Astrocyte (in vitro differentiated cells and primary cell): ENCODE measurements around the gene MED12L. TPM values are rescaled to one million over a fixed set of nuclear protein-coding genes. Genes with fewer than 3 reads are reported as not detected.

Source experiments
- DNase-seq: peaks from one replicate; pipeline ENCODE4 v3.0.0-alpha.2; 2010; ENCODE audit warnings: low read depth
- FAIRE-seq: peaks from 2 replicates; lab custom pipeline; 2011; peaks lifted over from hg19 to GRCh38; lab: Jason Lieb, UNC
- H2AFZ ChIP-seq: 2 replicates; pipeline ENCODE4 v1.6.0; 2012; ENCODE audit warnings: low read depth, low read length, inconsistent platforms
- H3K27ac ChIP-seq: 2 replicates; pipeline ENCODE4 v1.5.1; 2011; ENCODE audit warnings: low read depth, low read length, inconsistent platforms
- H3K27me3 ChIP-seq: 2 replicates; pipeline ENCODE4 v1.6.0; 2011; ENCODE audit warnings: low read length, inconsistent platforms; ENCODE audit not compliant: insufficient read depth
- H3K36me3 ChIP-seq: 2 replicates; pipeline ENCODE4 v1.5.1; 2011; ENCODE audit warnings: low read length, inconsistent platforms; ENCODE audit not compliant: insufficient read depth
- H3K4me1 ChIP-seq: 2 replicates; pipeline ENCODE4 v1.5.1; 2011; ENCODE audit warnings: low read length, inconsistent platforms; ENCODE audit not compliant: insufficient read depth
- H3K4me2 ChIP-seq: 2 replicates; pipeline ENCODE4 v1.6.0; 2012; ENCODE audit warnings: low read length, inconsistent platforms
- H3K4me3 ChIP-seq: 2 replicates; pipeline ENCODE4 v1.5.1; 2011; ENCODE audit warnings: low read depth, mild to moderate bottlenecking, low read length, inconsistent platforms; ENCODE audit not compliant: insufficient read depth
- H3K79me2 ChIP-seq: 2 replicates; pipeline ENCODE4 v1.6.0; 2012; ENCODE audit warnings: mild to moderate bottlenecking, low read length, inconsistent platforms; ENCODE audit not compliant: insufficient read depth
- H3K9ac ChIP-seq: 2 replicates; pipeline ENCODE4 v1.6.0; 2012; ENCODE audit warnings: mild to moderate bottlenecking, low read length, inconsistent platforms
- H3K9me3 ChIP-seq: 2 replicates; pipeline ENCODE4 v1.5.1; 2012; ENCODE audit warnings: low read depth, mild to moderate bottlenecking, low read length, inconsistent platforms; ENCODE audit not compliant: insufficient read depth
- H4K20me1 ChIP-seq: 2 replicates; pipeline ENCODE4 v1.6.0; 2012; ENCODE audit warnings: low read length, inconsistent platforms; ENCODE audit not compliant: insufficient read depth
- H3K27ac Mint-ChIP-seq: one replicate; pipeline ENCODE4 v1.8.0; 2021; ENCODE audit warnings: mild to moderate bottlenecking, mixed read lengths; ENCODE audit not compliant: unreplicated experiment
- H3K27me3 Mint-ChIP-seq: one replicate; pipeline ENCODE4 v1.8.0; 2021; ENCODE audit warnings: low read depth, mixed read lengths; ENCODE audit not compliant: unreplicated experiment
- H3K36me3 Mint-ChIP-seq: one replicate; pipeline ENCODE4 v1.8.0; 2021; ENCODE audit warnings: low read depth, mixed read lengths; ENCODE audit not compliant: unreplicated experiment
- H3K4me1 Mint-ChIP-seq: one replicate; pipeline ENCODE4 v1.8.0; 2021; ENCODE audit warnings: low read depth, mixed read lengths; ENCODE audit not compliant: unreplicated experiment
- H3K4me3 Mint-ChIP-seq: one replicate; pipeline ENCODE4 v1.8.0; 2021; ENCODE audit warnings: mild to moderate bottlenecking, moderate library complexity, mixed read lengths; ENCODE audit not compliant: unreplicated experiment
- H3K9me3 Mint-ChIP-seq: one replicate; pipeline ENCODE4 v1.8.0; 2021; ENCODE audit warnings: mild to moderate bottlenecking, mixed read lengths; ENCODE audit not compliant: unreplicated experiment
- EZH2 ChIP-seq: IDR thresholded peaks from 2 replicates; pipeline ENCODE4 v1.6.1; 2012; ENCODE audit warnings: mild to moderate bottlenecking, low read length, inconsistent platforms; ENCODE audit not compliant: insufficient read depth
- total RNA-seq: library from RNA; stranded (reverse); gene quantifications from 2 replicates; pipeline ENCODE4 v1.2.1, GENCODE V29; 2021
- TF ChIP-seq, protein P1 (sequence below): IDR thresholded peaks from 2 replicates; pipeline ENCODE4 v1.5.1; 2011; ENCODE audit warnings: low read depth, mild to moderate bottlenecking, inconsistent platforms, low read length, moderate library complexity; ENCODE audit not compliant: insufficient read depth

MED12L gene
- total RNA-seq, 1 donor from 2014 or later, result 8.2 TPM

DNA sequence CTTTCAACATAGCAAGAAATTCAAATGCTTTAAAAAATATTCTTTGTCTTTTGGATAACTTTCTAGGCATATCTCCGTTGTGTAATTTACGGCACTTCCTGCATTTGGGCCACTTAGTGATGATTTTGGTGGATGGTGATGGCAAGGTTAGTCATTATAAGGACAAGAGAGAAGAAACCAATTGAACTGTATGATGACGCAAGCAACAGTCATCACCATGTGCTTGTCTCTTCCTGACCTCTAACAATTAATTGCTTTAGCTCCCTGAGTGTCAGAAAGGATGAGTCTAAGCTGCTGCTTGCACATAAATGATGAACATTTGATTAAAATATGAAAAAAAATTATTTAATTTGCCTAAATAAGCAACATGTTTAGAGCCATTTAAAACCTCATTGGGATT is 310.3 kb downstream of the MED12L start:
- no peak overlapping the region for H3K27ac ChIP-seq
- TF ChIP-seq, protein P1, sequence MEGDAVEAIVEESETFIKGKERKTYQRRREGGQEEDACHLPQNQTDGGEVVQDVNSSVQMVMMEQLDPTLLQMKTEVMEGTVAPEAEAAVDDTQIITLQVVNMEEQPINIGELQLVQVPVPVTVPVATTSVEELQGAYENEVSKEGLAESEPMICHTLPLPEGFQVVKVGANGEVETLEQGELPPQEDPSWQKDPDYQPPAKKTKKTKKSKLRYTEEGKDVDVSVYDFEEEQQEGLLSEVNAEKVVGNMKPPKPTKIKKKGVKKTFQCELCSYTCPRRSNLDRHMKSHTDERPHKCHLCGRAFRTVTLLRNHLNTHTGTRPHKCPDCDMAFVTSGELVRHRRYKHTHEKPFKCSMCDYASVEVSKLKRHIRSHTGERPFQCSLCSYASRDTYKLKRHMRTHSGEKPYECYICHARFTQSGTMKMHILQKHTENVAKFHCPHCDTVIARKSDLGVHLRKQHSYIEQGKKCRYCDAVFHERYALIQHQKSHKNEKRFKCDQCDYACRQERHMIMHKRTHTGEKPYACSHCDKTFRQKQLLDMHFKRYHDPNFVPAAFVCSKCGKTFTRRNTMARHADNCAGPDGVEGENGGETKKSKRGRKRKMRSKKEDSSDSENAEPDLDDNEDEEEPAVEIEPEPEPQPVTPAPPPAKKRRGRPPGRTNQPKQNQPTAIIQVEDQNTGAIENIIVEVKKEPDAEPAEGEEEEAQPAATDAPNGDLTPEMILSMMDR, result no peak
- DNase-seq (peak; percentile 67), FAIRE-seq (no peak)
- H3K27me3 ChIP-seq, result no peaks in the 10 kb centered on the region
- H3K36me3 Mint-ChIP-seq, result peaks cover 3% of the 10 kb centered on the region
- H3K4me3 ChIP-seq, result no peak overlapping the region
- no peaks in the 10 kb centered on the region for H4K20me1 ChIP-seq
- no peaks in the 10 kb centered on the region for H3K79me2 ChIP-seq
- H3K27me3 Mint-ChIP-seq, result no peaks in the 10 kb centered on the region
- H3K4me1 Mint-ChIP-seq, result peaks cover 14% of the 10 kb centered on the region
- H3K4me2 ChIP-seq, result no peak overlapping the region
- H3K9ac ChIP-seq, result no peak overlapping the region
- H3K4me1 ChIP-seq, result no peaks in the 10 kb centered on the region
- H3K27ac Mint-ChIP-seq, result no peak overlapping the region
- H3K9me3 ChIP-seq, result no peaks in the 10 kb centered on the region
- no peak overlapping the region for H2AFZ ChIP-seq
- H3K36me3 ChIP-seq, result no peaks in the 10 kb centered on the region
- no peak overlapping the region for H3K4me3 Mint-ChIP-seq
- no peaks in the 10 kb centered on the region for H3K9me3 Mint-ChIP-seq

DNA sequence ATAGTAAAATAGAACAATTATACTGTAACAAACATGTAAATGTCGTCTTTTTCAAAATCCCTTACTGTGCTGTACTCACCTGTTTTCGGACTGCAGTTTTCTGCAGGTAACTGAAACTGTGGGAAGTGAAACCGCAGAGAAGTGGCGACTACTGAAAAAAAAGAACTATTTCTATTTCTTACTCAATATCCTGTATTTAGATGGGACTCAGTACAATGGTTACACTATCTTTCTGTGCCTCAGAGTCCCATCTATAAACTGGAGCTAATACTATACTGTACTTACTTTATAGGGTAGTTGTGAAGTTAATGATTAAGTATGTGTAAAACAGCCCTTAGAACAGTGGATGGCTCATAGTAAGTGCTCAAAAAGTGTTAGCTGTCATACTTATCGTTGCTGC is 313.4 kb downstream of the MED12L start:
- TF ChIP-seq, protein P1, result no peak
- TF ChIP-seq EZH2, result no peak
- Histone ChIP-seq H3K9ac (no peak overlapping the region), H3K27ac (no peak overlapping the region), H3K4me3 (no peak overlapping the region), H3K79me2 (no peaks in the 10 kb centered on the region), H3K4me1 (peaks cover 9% of the 10 kb centered on the region), H3K4me2 (no peak overlapping the region), H2AFZ (no peak overlapping the region), H3K27me3 (no peaks in the 10 kb centered on the region), H3K36me3 (no peaks in the 10 kb centered on the region), H3K9me3 (no peaks in the 10 kb centered on the region), H4K20me1 (no peaks in the 10 kb centered on the region)
- Mint-ChIP-seq H3K27me3 (no peaks in the 10 kb centered on the region), H3K36me3 (no peaks in the 10 kb centered on the region), H3K27ac (no peak overlapping the region), H3K4me3 (no peak overlapping the region), H3K4me1 (peaks cover 11% of the 10 kb centered on the region), H3K9me3 (no peaks in the 10 kb centered on the region)
- DNase-seq, result no peak
- no peak for FAIRE-seq

DNA sequence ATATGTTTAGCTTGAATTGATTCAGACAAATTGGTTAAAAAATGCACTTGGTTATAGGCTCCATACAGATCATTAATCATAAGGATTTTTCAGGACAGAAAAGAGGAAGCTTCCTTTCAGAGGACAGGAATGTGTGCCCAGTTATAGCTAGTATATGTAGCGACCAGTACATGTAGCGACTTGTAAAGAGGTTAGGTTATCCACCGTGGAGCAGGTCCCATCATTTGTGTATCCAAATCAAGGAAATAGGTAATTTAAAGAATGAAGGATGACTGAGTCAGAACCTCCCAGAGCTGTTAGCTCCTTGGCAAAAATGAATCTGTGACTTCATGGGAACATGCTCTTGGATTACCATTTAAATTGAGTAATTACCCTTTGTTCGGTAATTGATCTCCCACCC is 314.9 kb downstream of the MED12L start:
- H3K4me3 Mint-ChIP-seq, result no peak overlapping the region
- TF ChIP-seq EZH2, result no peak
- TF ChIP-seq, protein P1, result no peak

More for the DNA sequence above, 314.9 kb downstream of the MED12L start:
- no peaks in the 10 kb centered on the region for H3K79me2 ChIP-seq
- no peak overlapping the region for H3K9ac ChIP-seq
- Mint-ChIP-seq H3K9me3 (no peaks in the 10 kb centered on the region), H3K4me1 (peaks cover 18% of the 10 kb centered on the region), H3K36me3 (no peaks in the 10 kb centered on the region), H3K27me3 (no peaks in the 10 kb centered on the region), H3K27ac (no peak overlapping the region)
- H3K9me3 ChIP-seq, result no peaks in the 10 kb centered on the region
- no peaks in the 10 kb centered on the region for H3K27me3 ChIP-seq
- FAIRE-seq (peak; percentile 47), DNase-seq (no peak)
- H3K4me3 ChIP-seq, result no peak overlapping the region
- H3K36me3 ChIP-seq, result no peaks in the 10 kb centered on the region
- no peaks in the 10 kb centered on the region for H4K20me1 ChIP-seq
- no peak overlapping the region for H3K4me2 ChIP-seq
- H3K27ac ChIP-seq, result no peak overlapping the region
- H3K4me1 ChIP-seq, result peaks cover 9% of the 10 kb centered on the region
- no peak overlapping the region for H2AFZ ChIP-seq
